Naive thymus-derived CD4-positive, alpha-beta T cell (primary cell): ENCODE data around the gene COQ10A. TPM values are rescaled to one million over a fixed set of nuclear protein-coding genes. Genes with fewer than 3 reads are reported as not detected.

ENCODE experiments used
- ATAC-seq: fragments of 150-1000 bp; cut with Tn5 transposase; 2 replicates; pipeline ENCODE4 v1.10.0; 2021; ENCODE audit warnings: mild to moderate bottlenecking, moderate library complexity
- CTCF ChIA-PET: fragments of 350-600 bp; sonication (Branson Sonifier 250); formaldehyde crosslinking; loops from one replicate; lab custom pipeline; 2021; ENCODE audit warnings: antibody characterized with exemption; lab: Charles Lee
- POLR2A ChIA-PET: fragments of 350-600 bp; sonication (Branson Sonifier 250); formaldehyde crosslinking; loops from one replicate; lab custom pipeline; 2021; ENCODE audit warnings: antibody characterized with exemption, inconsistent platforms; lab: Charles Lee
- DNase-seq, 9 donors: peaks; one replicate each; pipeline versions ENCODE4 v3.0.0 to v3.0.0-alpha.2; 2020 to 2022; ENCODE audit warnings: mixed read lengths in 1 of 9
- H3K27ac ChIP-seq: one replicate; pipeline ENCODE4 v1.7.0; 2013; ENCODE audit warnings: mild to moderate bottlenecking, low read depth, low read length, moderate library complexity
- H3K27me3 ChIP-seq, 2 donors: one replicate each; pipeline ENCODE4 v1.7.0; 2013; ENCODE audit warnings: low read length in 2 of 2, mild to moderate bottlenecking in 2 of 2, moderate library complexity in 2 of 2; ENCODE audit not compliant: control insufficient read depth in 2 of 2, insufficient read depth in 2 of 2
- H3K36me3 ChIP-seq, 3 experiments: 1 replicate in 2 of 3; 2 replicates in 1 of 3; pipeline ENCODE4 v1.7.0; 2013; ENCODE audit warnings: low read length in 3 of 3, mild to moderate bottlenecking in 3 of 3, moderate library complexity in 1 of 3; ENCODE audit not compliant: insufficient read depth in 3 of 3, control insufficient read depth in 2 of 3
- H3K4me1 ChIP-seq, 2 donors: one replicate each; pipeline ENCODE4 v1.7.0; 2013; ENCODE audit warnings: low read length in 2 of 2, mild to moderate bottlenecking in 2 of 2, moderate library complexity in 1 of 2; ENCODE audit not compliant: control insufficient read depth in 2 of 2, insufficient read depth in 2 of 2
- H3K4me3 ChIP-seq: 2 replicates; pipeline ENCODE4 v1.7.0; 2013; ENCODE audit warnings: mild to moderate bottlenecking, low read length
- H3K9me3 ChIP-seq, 3 experiments: 1 replicate in 2 of 3; 2 replicates in 1 of 3; pipeline ENCODE4 v1.7.0; 2013; ENCODE audit warnings: low read length in 3 of 3; ENCODE audit not compliant: control insufficient read depth in 2 of 3
- H3K27ac Mint-ChIP-seq, 9 donors: one replicate each; pipeline ENCODE4 v1.8.0; 2020 to 2022; ENCODE audit warnings: mixed read lengths in 9 of 9, mild to moderate bottlenecking in 8 of 9, moderate library complexity in 5 of 9, inconsistent platforms in 2 of 9
- H3K27me3 Mint-ChIP-seq, 5 donors: one replicate each; pipeline ENCODE4 v1.8.0; 2021 to 2022; ENCODE audit warnings: mixed read lengths in 5 of 5, mild to moderate bottlenecking in 1 of 5
- H3K36me3 Mint-ChIP-seq, 5 donors: one replicate each; pipeline ENCODE4 v1.8.0; 2020 to 2022; ENCODE audit warnings: mixed read lengths in 5 of 5, mild to moderate bottlenecking in 3 of 5, inconsistent platforms in 1 of 5
- H3K4me1 Mint-ChIP-seq, 7 donors: one replicate each; pipeline ENCODE4 v1.8.0; 2020 to 2022; ENCODE audit warnings: mixed read lengths in 7 of 7, mild to moderate bottlenecking in 3 of 7, inconsistent platforms in 1 of 7
- H3K4me3 Mint-ChIP-seq, 10 donors: one replicate each; pipeline ENCODE4 v1.8.0; 2020 to 2022; ENCODE audit warnings: mild to moderate bottlenecking in 10 of 10, mixed read lengths in 10 of 10, moderate library complexity in 6 of 10, inconsistent platforms in 2 of 10
- H3K9me3 Mint-ChIP-seq, 11 donors: one replicate each; pipeline ENCODE4 v1.8.0; 2020 to 2022; ENCODE audit warnings: mixed read lengths in 11 of 11, mild to moderate bottlenecking in 4 of 11, inconsistent platforms in 1 of 11, moderate library complexity in 1 of 11
- intact Hi-C, 2 donors: fragments of 100-400 bp; cut with micrococcal nuclease; formaldehyde crosslinking; loops; one replicate each; pipeline ENCODE4 v1.15.1; 2023
- polyA plus RNA-seq, 2 donors: library from polyadenylated mRNA; unstranded; fragments of 300-500 nt; fragmentation: Illumina TruSeq; gene quantifications; one replicate each; pipeline ENCODE4 v1.2.3, GENCODE V29; 2021
- total RNA-seq, 6 experiments: library from RNA in 5 of 6; stranded (reverse) in 5 of 6; gene quantifications; 1 replicate in 5 of 6; 2 replicates in 1 of 6; pipeline ENCODE4 v1.2.3 and lab custom pipeline; 2021 to 2026

The COQ10A gene
- total and polyA plus RNA-seq, 7 experiments from 2014 or later: 9.7 to 39.4 (median 29.7) TPM

GRCh38 chr12:56304276-56304675 lies 37.5 kb downstream of the COQ10A start:
- no peak overlapping the region for H3K27ac Mint-ChIP-seq

GRCh38 chr12:56304872-56305590 lies 38.3 kb downstream of the COQ10A start:
- Mint-ChIP-seq H3K36me3 (peaks cover 0 to 13% (median 4%) of the 10 kb centered on the region in 5 donors), H3K27ac (peak overlapping the region in 4 of 9 donors; percentile 7 to 47 (median 29))
- POLR2A ChIA-PET: interaction anchor here (0.6 to 1.4 kb wide), 6 partner anchors 11 to 151 kb away, joined by 3 to 6 read pairs (median 4); partner anchors contain the start of genes CNPY2 and RNF41

More at GRCh38 chr12:56304276-56304675, 37.5 kb downstream of the COQ10A start:
- no peak for ATAC-seq
- Mint-ChIP-seq H3K4me3 (no peak overlapping the region), H3K36me3 (peaks cover 0 to 10% (median 1%) of the 10 kb centered on the region in 5 donors), H3K27me3 (no peaks in the 10 kb centered on the region), H3K4me1 (peaks cover 9 to 26% (median 22%) of the 10 kb centered on the region in 7 donors), H3K9me3 (no peaks in the 10 kb centered on the region)
- Histone ChIP-seq H3K4me1 (peaks cover 13 to 19% of the 10 kb centered on the region in 2 donors), H3K27ac (no peak overlapping the region), H3K27me3 (no peaks in the 10 kb centered on the region), H3K36me3 (peaks cover 0 to 21% (median 0%) of the 10 kb centered on the region in 3 experiments), H3K4me3 (no peak overlapping the region), H3K9me3 (no peaks in the 10 kb centered on the region)
- intact Hi-C loops: no loop called here
- ChIA-PET CTCF (no interaction called here), POLR2A (interaction anchor here (0.6 to 1.4 kb wide), 3 partner anchors 11 to 152 kb away, joined by 3 to 4 read pairs (median 3); partner anchors contain the start of gene CNPY2)
- no peak for DNase-seq

GRCh38 chr12:56307221-56307965 lies 40.7 kb downstream of the COQ10A start:
- peaks cover 0 to 2% (median 1%) of the 10 kb centered on the region in 7 donors for H3K4me1 Mint-ChIP-seq

More at GRCh38 chr12:56304872-56305590, 38.3 kb downstream of the COQ10A start:
- DNase-seq (no peak), ATAC-seq (no peak)
- Histone ChIP-seq H3K4me1 (peaks cover 8 to 19% of the 10 kb centered on the region in 2 donors), H3K27ac (no peak overlapping the region), H3K36me3 (peaks cover 0 to 23% (median 0%) of the 10 kb centered on the region in 3 experiments), H3K4me3 (no peak overlapping the region), H3K9me3 (no peaks in the 10 kb centered on the region), H3K27me3 (no peaks in the 10 kb centered on the region)
- Mint-ChIP-seq H3K4me3 (no peak overlapping the region), H3K27me3 (no peaks in the 10 kb centered on the region), H3K4me1 (peaks cover 8 to 23% (median 21%) of the 10 kb centered on the region in 7 donors), H3K9me3 (no peaks in the 10 kb centered on the region)
- intact Hi-C loops: no loop called here
- CTCF ChIA-PET: no interaction called here

GRCh38 chr12:56308714-56309113 lies 42.0 kb downstream of the COQ10A start:
- Mint-ChIP-seq H3K9me3 (no peaks in the 10 kb centered on the region), H3K4me3 (no peak overlapping the region), H3K27me3 (no peaks in the 10 kb centered on the region), H3K36me3 (peaks cover 0 to 22% (median 4%) of the 10 kb centered on the region in 5 donors), H3K27ac (no peak overlapping the region), H3K4me1 (no peaks in the 10 kb centered on the region)
- Histone ChIP-seq H3K4me1 (no peaks in the 10 kb centered on the region), H3K9me3 (no peaks in the 10 kb centered on the region), H3K27me3 (no peaks in the 10 kb centered on the region), H3K4me3 (no peak overlapping the region), H3K36me3 (peaks cover 0 to 35% (median 0%) of the 10 kb centered on the region in 3 experiments), H3K27ac (no peak overlapping the region)
- ATAC-seq (no peak), DNase-seq (no peak)
- CTCF ChIA-PET: no interaction called here
- POLR2A ChIA-PET: interaction anchor here (0.6 to 2.4 kb wide), 8 partner anchors 8 to 578 kb away, joined by 3 to 11 read pairs (median 4); partner anchors contain the start of genes CNPY2, IL23A and RNF41
- intact Hi-C loops: no loop called here

More at GRCh38 chr12:56307221-56307965, 40.7 kb downstream of the COQ10A start:
- H3K36me3 ChIP-seq: peaks cover 0 to 35% (median 0%) of the 10 kb centered on the region in 3 experiments
- no peak overlapping the region for H3K27ac ChIP-seq
- ATAC-seq (no peak), DNase-seq (no peak)
- Mint-ChIP-seq H3K27ac (no peak overlapping the region), H3K4me3 (no peak overlapping the region), H3K9me3 (no peaks in the 10 kb centered on the region), H3K27me3 (no peaks in the 10 kb centered on the region), H3K36me3 (peaks cover 0 to 22% (median 4%) of the 10 kb centered on the region in 5 donors)
- H3K4me1 ChIP-seq: no peaks in the 10 kb centered on the region
- H3K9me3 ChIP-seq: no peaks in the 10 kb centered on the region
- no peak overlapping the region for H3K4me3 ChIP-seq
- ChIA-PET POLR2A (interaction anchor here (1.1 to 2.4 kb wide), 3 partner anchors 9 to 86 kb away, joined by 4 to 9 read pairs (median 7); partner anchors contain the start of genes CNPY2 and RNF41), CTCF (no interaction called here)
- intact Hi-C loops: no loop called here
- H3K27me3 ChIP-seq: no peaks in the 10 kb centered on the region

- H3K27me3 Mint-ChIP-seq: no peaks in the 10 kb centered on the region
- H3K9me3 ChIP-seq: no peaks in the 10 kb centered on the region
- H3K27ac ChIP-seq: no peak overlapping the region
- H3K36me3 Mint-ChIP-seq: peaks cover 0 to 18% (median 0%) of the 10 kb centered on the region in 5 donors
- no peak for ATAC-seq
- no peak overlapping the region for H3K4me3 Mint-ChIP-seq
- peaks cover 10 to 11% of the 10 kb centered on the region in 2 donors for H3K4me1 ChIP-seq
- ChIA-PET CTCF (interaction anchor here (1.4 kb wide), 1 partner anchor 153 kb away, joined by 3 read pairs; no protein-coding TSS in a partner anchor), POLR2A (interaction anchor here (0.6 to 1.2 kb wide), 3 partner anchors 14 to 114 kb away, joined by 3 to 7 read pairs (median 4); no protein-coding TSS in a partner anchor)
- H3K4me3 ChIP-seq: no peak overlapping the region
- H3K27ac Mint-ChIP-seq: peak overlapping the region in 1 of 9 donors; percentile 8
- peaks cover 5 to 14% (median 12%) of the 10 kb centered on the region in 7 donors for H3K4me1 Mint-ChIP-seq
- no peaks in the 10 kb centered on the region for H3K27me3 ChIP-seq
- peaks cover 0 to 43% (median 0%) of the 10 kb centered on the region in 3 experiments for H3K36me3 ChIP-seq
- H3K9me3 Mint-ChIP-seq: no peaks in the 10 kb centered on the region
- DNase-seq: no peak
- intact Hi-C loops: no loop called here
Measured at GRCh38 chr12:56311003-56311402, 44.3 kb downstream of the COQ10A start.

GRCh38 chr12:56315249-56315621 lies 48.5 kb downstream of the COQ10A start:
- peaks cover 0 to 45% (median 4%) of the 10 kb centered on the region in 3 experiments for H3K36me3 ChIP-seq
- H3K4me3 ChIP-seq: peak overlapping the region; percentile 100
- Mint-ChIP-seq H3K27me3 (no peaks in the 10 kb centered on the region), H3K27ac (peak overlapping the region; percentile 93 to 99 (median 99)), H3K4me1 (peaks cover 5 to 23% (median 13%) of the 10 kb centered on the region in 7 donors), H3K4me3 (peak overlapping the region; percentile 96 to 99 (median 98)), H3K9me3 (no peaks in the 10 kb centered on the region), H3K36me3 (peaks cover 0 to 22% (median 8%) of the 10 kb centered on the region in 5 donors)
- H3K27ac ChIP-seq: peak overlapping the region; percentile 97
- H3K9me3 ChIP-seq: no peaks in the 10 kb centered on the region
- ATAC-seq: peak; percentile 0
- CTCF ChIA-PET: interaction anchor here (0.9 to 1.5 kb wide), 4 partner anchors 93 to 154 kb away, joined by 3 to 10 read pairs (median 4); partner anchors contain the start of genes RNF41 and SPRYD4
- no peaks in the 10 kb centered on the region for H3K27me3 ChIP-seq
- POLR2A ChIA-PET: interaction anchor here (0.5 to 5.0 kb wide), 21 partner anchors 8 to 1818 kb away, joined by 3 to 66 read pairs (median 4); partner anchors contain the start of genes ANKRD52, IL23A, NCKAP1L and PAN2
- intact Hi-C loops: loop anchor here in 1 of 2 donors (5.0 kb wide), 2 partner anchors 322 to 772 kb away; partner anchors contain the start of gene NAB2
- DNase-seq: no peak
- H3K4me1 ChIP-seq: peaks cover 13 to 16% of the 10 kb centered on the region in 2 donors
